Hindlimb muscle (tissue), 1 donor: ENCODE measurements around the gene CRAT. TPM values are rescaled to one million over a fixed set of nuclear protein-coding genes. Genes with fewer than 3 reads are reported as not detected.

Experiments
- DNase-seq: peaks from one replicate; pipeline ENCODE4 v3.0.0-alpha.2; 2013
- polyA plus RNA-seq: library from polyadenylated mRNA; unstranded; fragments of 120-200 nt; gene quantifications from one replicate; pipeline ENCODE4 v1.2.1, GENCODE V29; 2013; ENCODE audit not compliant: insufficient read length

Gene CRAT
- polyA plus RNA-seq, 1 donor: 52.3 TPM

DNA sequence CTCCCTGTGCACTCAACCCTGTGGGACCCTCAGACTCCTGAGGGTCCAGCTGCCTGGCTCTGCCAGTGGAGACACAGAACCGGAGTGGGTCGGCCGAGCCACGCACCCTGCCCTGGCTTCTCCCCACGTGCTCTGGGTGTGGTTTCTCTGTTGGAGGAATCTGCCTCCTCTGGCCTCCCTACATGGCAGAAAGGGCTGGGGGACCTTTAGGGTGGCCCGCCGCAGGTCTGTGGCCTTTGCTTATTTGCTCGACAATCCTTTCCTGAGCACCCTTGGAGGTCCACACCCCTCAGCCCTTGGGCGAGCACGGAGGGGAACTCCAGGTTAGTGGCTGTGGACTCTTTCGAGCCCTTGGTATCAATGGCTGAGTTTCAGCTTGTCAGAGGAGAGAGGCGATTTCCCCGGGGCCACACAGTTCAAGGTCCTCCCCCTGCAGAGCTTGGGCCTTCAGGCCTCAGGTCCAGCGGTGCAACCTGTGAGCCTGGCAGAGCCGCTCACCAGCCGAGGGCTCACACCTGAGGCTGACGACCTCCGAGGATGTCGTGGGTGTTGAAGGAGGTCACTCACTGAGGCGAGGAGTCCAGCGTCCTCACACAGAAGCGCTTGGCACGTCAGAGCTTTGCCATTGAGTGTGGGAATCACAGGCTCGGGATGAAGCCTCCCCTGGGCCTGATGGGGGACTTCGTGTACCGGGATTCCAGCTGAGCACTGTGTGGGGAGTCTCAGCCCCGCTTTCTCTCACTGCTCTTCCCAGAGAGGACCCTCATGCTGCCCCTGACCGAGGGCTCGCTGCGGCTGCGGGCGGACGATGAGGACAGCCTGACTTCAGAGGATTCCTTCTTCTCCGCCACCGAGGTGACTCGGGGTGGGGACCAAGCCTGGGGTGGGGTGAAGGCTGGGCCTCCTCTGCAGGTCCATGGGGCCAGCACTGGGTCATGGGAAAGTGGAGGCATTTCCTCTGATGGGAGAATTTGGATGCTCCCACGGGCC, 50.5 kb downstream of the CRAT start:
- DNase-seq: no peak

DNA sequence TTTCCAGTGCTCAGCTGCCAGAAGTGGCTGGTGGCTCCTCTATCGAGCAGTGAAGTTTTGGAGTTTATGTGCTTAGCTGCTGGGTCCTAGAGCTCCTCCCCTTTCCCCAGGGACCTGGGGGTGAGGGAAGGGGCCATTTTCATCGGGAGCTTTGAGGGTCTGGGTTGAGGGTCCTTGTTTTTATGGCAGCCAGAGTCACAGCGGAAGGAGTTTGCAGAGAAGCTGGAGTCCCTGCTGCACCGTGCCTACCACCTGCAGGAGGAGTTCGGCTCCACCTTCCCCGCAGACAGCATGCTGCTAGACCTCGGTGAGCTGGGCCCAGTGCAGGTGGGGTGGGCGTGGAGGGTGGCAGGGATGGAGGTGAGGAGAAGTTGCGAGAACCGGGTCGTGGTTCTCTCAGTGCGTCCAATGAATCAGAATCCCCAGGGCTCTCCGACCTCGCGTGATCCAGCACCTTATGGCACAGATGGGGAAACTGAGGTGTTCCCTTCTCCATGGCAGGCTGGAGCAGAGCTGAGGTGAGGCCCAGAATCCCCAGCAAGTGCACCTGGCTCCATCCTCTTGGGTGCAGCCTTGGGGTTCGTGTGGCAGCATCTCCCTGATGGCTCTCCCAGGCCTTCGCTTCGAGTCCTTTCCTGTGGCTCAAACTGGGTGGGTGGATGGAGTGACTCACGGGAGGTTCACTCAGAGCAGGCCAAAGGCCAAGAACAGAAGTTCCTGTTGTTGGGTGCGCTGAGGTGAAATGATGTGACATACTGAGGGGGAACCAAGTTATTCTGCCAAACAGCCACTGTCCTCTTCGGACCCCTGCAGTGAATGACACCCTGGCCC, 51.4 kb downstream of the CRAT start:
- no peak for DNase-seq

DNA sequence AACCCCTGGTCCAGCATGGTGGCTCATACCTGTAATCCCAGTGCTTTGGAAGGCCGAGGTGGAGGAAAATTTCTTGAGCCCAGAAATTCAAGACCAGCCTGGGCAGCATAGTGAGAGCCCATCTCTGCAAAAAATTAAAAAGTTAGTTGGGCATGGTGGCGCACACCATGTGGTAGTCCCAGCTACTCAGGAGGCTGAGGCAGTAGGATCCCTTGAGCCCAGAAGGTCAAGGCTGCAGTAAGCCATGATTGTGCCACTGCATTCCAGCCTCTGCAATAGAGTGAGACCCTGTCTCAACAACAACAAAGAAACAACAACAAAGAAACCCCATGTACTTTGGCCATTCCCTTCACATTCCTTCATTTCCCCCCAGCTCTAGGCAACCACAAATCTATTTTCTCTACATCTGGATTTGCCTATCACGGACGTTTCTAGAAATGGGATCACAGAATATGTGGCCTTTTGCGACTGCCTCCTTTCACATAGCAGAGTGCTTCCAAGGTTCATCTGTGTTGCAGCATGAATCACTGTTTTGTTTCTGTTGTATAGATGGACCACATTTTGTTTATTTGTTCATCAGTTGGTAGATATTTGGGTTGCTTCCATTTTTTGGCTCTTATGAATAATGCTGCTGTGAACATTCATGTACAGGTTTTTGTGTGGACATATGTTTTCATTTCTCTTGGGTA, 56.3 kb downstream of the CRAT start:
- no peak for DNase-seq

DNA sequence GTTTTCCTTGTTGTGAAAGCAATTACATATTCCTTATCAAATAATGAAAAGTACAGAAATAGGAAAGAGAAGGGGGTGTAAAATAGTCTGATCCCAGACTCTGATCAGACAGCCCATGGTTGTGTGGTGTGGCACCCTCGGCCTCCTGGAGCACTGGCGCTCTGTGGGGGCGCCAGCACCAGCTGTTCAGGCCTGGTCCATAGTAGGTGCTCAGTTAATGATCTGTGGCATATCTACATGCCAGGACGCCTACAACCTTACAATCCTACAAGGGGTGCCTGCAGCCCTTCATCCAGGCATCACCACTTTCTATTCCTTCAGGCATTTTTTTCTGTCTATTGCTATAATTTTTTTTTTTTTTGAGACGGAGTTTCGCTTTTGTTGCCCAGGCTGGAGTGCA, 57.6 kb downstream of the CRAT start:
- no peak for DNase-seq

DNA sequence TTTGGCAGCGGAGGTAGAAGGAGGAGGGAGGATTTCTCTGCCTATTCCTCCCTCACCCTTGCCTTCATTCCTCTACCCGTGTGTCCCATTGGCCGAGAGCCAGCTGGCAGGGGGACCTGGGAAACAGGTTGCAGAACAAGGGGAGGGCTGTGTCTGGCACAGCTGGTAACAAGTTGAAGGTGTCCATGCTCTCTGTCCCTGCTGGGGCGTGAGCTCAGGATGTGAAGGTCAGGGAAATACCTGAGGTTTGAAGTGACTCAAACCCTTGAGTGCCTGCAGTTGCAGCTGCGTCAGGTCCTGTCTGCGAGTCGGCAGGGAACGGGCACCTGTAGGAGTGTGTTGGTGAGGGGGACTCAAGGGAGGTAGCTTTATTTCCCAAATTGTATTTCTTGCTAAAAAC, 58.0 kb downstream of the CRAT start:
- DNase-seq: no peak

Other genes with a start within 250 kb of the CRAT start
- 4.5 TPM for gene KYAT1, start 228.8 kb downstream of the CRAT start, polyA plus RNA-seq
- 20.8 TPM for gene LRRC8A, start 228.7 kb downstream of the CRAT start, polyA plus RNA-seq
- 45.1 TPM for gene PHYHD1, start 189.8 kb downstream of the CRAT start, polyA plus RNA-seq
- gene DOLK, start 163.2 kb downstream of the CRAT start, polyA plus RNA-seq: 8.3 TPM
- gene NUP188, start 163.1 kb downstream of the CRAT start, polyA plus RNA-seq: 36.4 TPM
- 83.2 TPM for gene SH3GLB2, start 82.5 kb downstream of the CRAT start, polyA plus RNA-seq
- gene MIGA2, start 74.2 kb downstream of the CRAT start, polyA plus RNA-seq: 20.0 TPM
- gene DOLPP1, start 29.7 kb downstream of the CRAT start, polyA plus RNA-seq: 9.1 TPM
- gene PTPA, start 622 bp upstream of the CRAT start, polyA plus RNA-seq: 141 TPM
- 4.7 TPM for gene IER5L, start 67.5 kb upstream of the CRAT start, polyA plus RNA-seq